HepG2 (cell line): ENCODE results near the gene DGKB. TPM values are rescaled to one million over a fixed set of nuclear protein-coding genes. Genes with fewer than 3 reads are reported as not detected.

Experiments
- ATAC-seq: fragments of 200-7000 bp; cut with Tn5 transposase; 3 replicates; pipeline ENCODE4 v1.9.1; 2020; ENCODE audit warnings: mild to moderate bottlenecking, moderate library complexity
- BruUV-seq: library from RNA; stranded (reverse); fragments of 400-500 nt; replicated peaks from 2 replicates; lab custom pipeline; 2021; lab: Mats Ljungman, UMichigan
- CTCF ChIA-PET: fragments of 300-600 bp; formaldehyde crosslinking; extraction: SDS; loops from one replicate; lab custom pipeline; 2021; ENCODE audit warnings: low total read pairs, inconsistent platforms, low intra/inter-chr PET ratio; lab: Yijun Ruan, JAX
- POLR2A ChIA-PET: fragments of 350-600 bp; sonication (Branson Sonifier 250); formaldehyde crosslinking; loops from one replicate; lab custom pipeline; 2020; ENCODE audit warnings: antibody characterized with exemption, inconsistent platforms; lab: Yijun Ruan, JAX
- DNase-seq: peaks from one replicate; pipeline ENCODE4 v3.0.0-alpha.2; 2015; ENCODE audit warnings: low spot score
- FAIRE-seq: peaks from 3 replicates; lab custom pipeline; 2011; peaks lifted over from hg19 to GRCh38; lab: Jason Lieb, UNC
- H2AFZ ChIP-seq: one replicate; pipeline ENCODE4 v1.6.1; 2011; ENCODE audit warnings: low read length, inconsistent platforms
- H3K27ac ChIP-seq: fragments of 300-600 bp; 3 replicates; pipeline ENCODE4 v1.8.0; 2011; ENCODE audit warnings: mixed run types, mild to moderate bottlenecking, mixed read lengths, low read length, inconsistent platforms; ENCODE audit not compliant: insufficient read depth; ENCODE audit errors: extremely low read length
- H3K27me3 ChIP-seq, 2 experiments: fragments of 200-600 bp in 1 of 2; 2 replicates in 1 of 2; 3 replicates in 1 of 2; pipeline versions ENCODE4 v1.6.0 to v1.8.0; 2011; ENCODE audit warnings: low read length in 2 of 2, mild to moderate bottlenecking in 2 of 2, moderate library complexity in 2 of 2, inconsistent platforms in 1 of 2; ENCODE audit not compliant: insufficient read depth in 2 of 2, control insufficient read depth in 1 of 2
- H3K36me3 ChIP-seq, 2 experiments: fragments of 200-600 bp in 1 of 2; replicated peaks in 1 of 2; 2 replicates in 1 of 2; 3 replicates in 1 of 2; pipeline versions ENCODE4 v1.5.1 to v1.8.0; 2011; ENCODE audit warnings: low read length in 2 of 2, inconsistent platforms in 1 of 2; ENCODE audit not compliant: insufficient read depth in 2 of 2, control insufficient read depth in 1 of 2
- H3K4me1 ChIP-seq: 2 replicates; pipeline ENCODE4 v1.5.1; 2012; ENCODE audit warnings: low read length, inconsistent platforms; ENCODE audit not compliant: insufficient read depth
- H3K4me2 ChIP-seq: 2 replicates; pipeline ENCODE4 v1.6.0; 2011; ENCODE audit warnings: low read depth, low read length, inconsistent platforms
- H3K4me3 ChIP-seq, 3 experiments: fragments of 200-600 bp in 1 of 3; sonication (generic), shearing (Covaris generic) in 1 of 3; replicated peaks in 1 of 3; 2 replicates each; pipeline ENCODE4 v1.5.1; 2011 to 2016; ENCODE audit warnings: low read length in 3 of 3, inconsistent platforms in 2 of 3, low read depth in 2 of 3, mild to moderate bottlenecking in 2 of 3, control low read depth in 1 of 3, mixed read lengths in 1 of 3; ENCODE audit not compliant: insufficient read depth in 1 of 3
- H3K79me2 ChIP-seq: one replicate; pipeline ENCODE4 v1.6.1; 2011; ENCODE audit warnings: low read length, inconsistent platforms; ENCODE audit not compliant: insufficient read depth
- H3K9ac ChIP-seq: 2 replicates; pipeline ENCODE4 v1.6.0; 2011; ENCODE audit warnings: mild to moderate bottlenecking, low read depth, low read length, inconsistent platforms; ENCODE audit not compliant: insufficient read depth
- H3K9me3 ChIP-seq: 2 replicates; pipeline ENCODE4 v1.5.1; 2012; ENCODE audit warnings: mild to moderate bottlenecking, low read length
- H4K20me1 ChIP-seq: 2 replicates; pipeline ENCODE4 v1.6.0; 2011; ENCODE audit warnings: inconsistent platforms, mild to moderate bottlenecking, low read length, moderate library complexity; ENCODE audit not compliant: insufficient read depth
- ATF7-NPFF ChIP-seq: sonication (generic); formaldehyde crosslinking; IDR thresholded peaks from 2 replicates; pipeline ENCODE4 v1.8.1; 2023; ENCODE audit warnings: mild to moderate bottlenecking, low read depth, missing genetic modification reagents, moderate library complexity
- EED ChIP-seq: sonication (generic); formaldehyde crosslinking; IDR thresholded peaks from 2 replicates; pipeline ENCODE4 v1.5.0; 2020; ENCODE audit warnings: mild to moderate bottlenecking, missing genetic modification reagents
- ETS1 ChIP-seq: sonication (generic); formaldehyde crosslinking; IDR thresholded peaks from 2 replicates; pipeline ENCODE4 v1.4.0; 2020; ENCODE audit warnings: missing genetic modification reagents
- GLI4 ChIP-seq: sonication (generic); formaldehyde crosslinking; IDR thresholded peaks from 2 replicates; pipeline ENCODE4 v1.5.1; 2020; ENCODE audit warnings: missing genetic modification reagents, mild to moderate bottlenecking, moderate library complexity, borderline replicate concordance
- HOXD1 ChIP-seq: sonication (generic); formaldehyde crosslinking; IDR thresholded peaks from 2 replicates; pipeline ENCODE4 v1.5.0; 2020; ENCODE audit warnings: missing genetic modification reagents
- MIER2 ChIP-seq: IDR thresholded peaks from 2 replicates; pipeline ENCODE4 v1.6.1; 2016; ENCODE audit warnings: missing biosample characterization, missing genetic modification reagents
- MXI1 ChIP-seq: IDR thresholded peaks from 3 replicates; pipeline ENCODE4 v1.6.1; 2012; ENCODE audit warnings: low read depth, low read length, inconsistent platforms, borderline replicate concordance
- NR2C2 ChIP-seq: sonication (generic); formaldehyde crosslinking; IDR thresholded peaks from 2 replicates; pipeline ENCODE4 v1.4.0; 2020; ENCODE audit warnings: missing genetic modification reagents, mild to moderate bottlenecking, moderate library complexity, borderline replicate concordance
- SALL1 ChIP-seq: sonication (generic); formaldehyde crosslinking; IDR thresholded peaks from 2 replicates; pipeline ENCODE4 v1.8.0; 2022; ENCODE audit warnings: mild to moderate bottlenecking, missing genetic modification reagents
- SOX13 ChIP-seq, 3 experiments: fragments of 450-650 bp in 1 of 3; sonication (generic) in 1 of 3; formaldehyde crosslinking in 1 of 3; IDR thresholded peaks in 2 of 3; conservative IDR thresholded peaks in 1 of 3; 2 replicates each; pipeline versions ENCODE4 v1.5.0 to v1.6.1; 2016 to 2020; ENCODE audit warnings: antibody characterized with exemption in 1 of 3, mild to moderate bottlenecking in 1 of 3, missing compliant biosample characterization in 1 of 3, missing genetic modification reagents in 1 of 3, moderate library complexity in 1 of 3
- ZNF234 ChIP-seq: sonication (generic); formaldehyde crosslinking; conservative IDR thresholded peaks from 2 replicates; pipeline ENCODE4 v1.5.1; 2020; ENCODE audit warnings: mild to moderate bottlenecking, missing genetic modification reagents
- ZNF354B ChIP-seq: sonication (generic); formaldehyde crosslinking; IDR thresholded peaks from 2 replicates; pipeline ENCODE4 v1.8.0; 2022; ENCODE audit warnings: mild to moderate bottlenecking, missing genetic modification reagents
- ZNF768 ChIP-seq: sonication (generic); formaldehyde crosslinking; IDR thresholded peaks from 2 replicates; pipeline ENCODE4 v1.4.0; 2020; ENCODE audit warnings: missing genetic modification reagents
- ZNF792 ChIP-seq: IDR thresholded peaks from 2 replicates; pipeline ENCODE4 v1.6.1; 2016
- WGBS: methylation state at CpG from one replicate; pipeline ENCODE4 v1.1.6; 2017; ENCODE audit warnings: low lambda C conversion rate; 5-methylcytosine and 5-hydroxymethylcytosine counted together
- in situ Hi-C: cut with HindIII; loops from 2 replicates; pipeline ENCODE4 v1.10.0; 2017; ENCODE audit warnings: low pct_unique_long_range_greater_than_20kb; ENCODE audit not compliant: extremely low pct_ligation_motif_present
- intact Hi-C: fragments of 100-400 bp; cut with micrococcal nuclease; formaldehyde crosslinking; loops from one replicate; pipeline ENCODE4 v1.10.0; 2022; ENCODE audit not compliant: unreplicated experiment
- polyA plus RNA-seq, 8 experiments: library from polyadenylated mRNA; depleted of rRNA in 3 of 8; stranded (reverse) in 7 of 8; unstranded in 1 of 8; fragments of >200 nt; fragmentation: Illumina TruSeq in 4 of 8; extraction: Trizol in 4 of 8; gene quantifications; 2 replicates each; pipeline versions ENCODE4 v1.2.1 to v1.2.3, GENCODE V29; 2011 to 2016; ENCODE audit warnings: low read depth in 4 of 8, missing spikeins in 1 of 8, mixed read lengths in 1 of 8; ENCODE audit not compliant: insufficient read depth in 1 of 8
- total RNA-seq, 5 experiments: library from RNA; depleted of rRNA; stranded (reverse); fragments of >200 nt; fragmentation: Illumina TruSeq; extraction: Trizol; gene quantifications; 2 replicates each; pipeline ENCODE4 v1.2.3, GENCODE V29; 2016; ENCODE audit warnings: low read depth in 1 of 5

DGKB gene
- total and polyA plus RNA-seq, 2 of the 13 experiments (the other 11 are each of a cell fraction or from before 2014, with no cell fraction given): not detected

DNA sequence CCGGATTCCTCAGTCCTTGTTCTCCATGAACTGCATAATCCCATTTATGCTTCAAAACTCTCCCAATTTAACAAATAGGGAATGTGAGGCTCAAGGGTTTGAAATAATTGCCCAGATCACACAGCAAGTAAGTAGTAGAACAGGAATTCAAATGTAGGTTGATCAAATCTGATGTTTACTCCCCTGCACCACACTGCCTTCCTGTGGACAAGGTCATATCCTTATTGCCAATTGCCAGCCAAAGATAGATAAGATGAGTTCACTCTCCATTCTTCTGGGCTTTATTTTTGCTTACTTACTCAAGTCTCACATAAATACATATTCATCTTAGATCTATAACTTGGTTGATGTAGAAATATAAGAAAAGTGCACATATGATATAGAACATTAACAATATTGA, 477.9 kb downstream of the DGKB start:
- in situ Hi-C loops (no loop called here), intact Hi-C loops (no loop called here)
- FAIRE-seq: no peak
- no peaks in the 10 kb centered on the region for H3K27me3 ChIP-seq
- H3K9ac ChIP-seq: no peak overlapping the region
- H4K20me1 ChIP-seq: no peaks in the 10 kb centered on the region
- ChIA-PET CTCF (no interaction called here), POLR2A (no interaction called here)
- no peak overlapping the region for H3K4me2 ChIP-seq
- no TSS peak for BruUV-seq
- H3K4me1 ChIP-seq: no peaks in the 10 kb centered on the region
- 86% methylated on average over 1 of the region's 1 CpG for WGBS
- H3K27ac ChIP-seq: no peak overlapping the region
- no peak for ATAC-seq
- H3K79me2 ChIP-seq: no peaks in the 10 kb centered on the region
- no peak overlapping the region for H3K4me3 ChIP-seq
- TF ChIP-seq HOXD1 (CRISPR knock-in tag) (no peak), MIER2 (CRISPR knock-in tag) (no peak), ETS1 (CRISPR knock-in tag) (no peak), SALL1 (no peak), ATF7-NPFF (no peak), EED (CRISPR knock-in tag) (no peak), ZNF234 (CRISPR knock-in tag) (no peak), MXI1 (no peak), NR2C2 (CRISPR knock-in tag) (no peak), SOX13 (IDR thresholded peaks at IDR 0.05) (no peak), SOX13 (CRISPR knock-in tag; conservative IDR thresholded peaks at IDR 0.05 in 1 of 2, IDR thresholded peaks at IDR 0.05 in 1 of 2) (no peak), ZNF768 (CRISPR knock-in tag) (no peak), ZNF792 (CRISPR knock-in tag) (no peak), ZNF354B (CRISPR knock-in tag) (no peak), GLI4 (no peak)
- no peak overlapping the region for H2AFZ ChIP-seq
- DNase-seq: no peak
- no peaks in the 10 kb centered on the region for H3K36me3 ChIP-seq
- peaks cover 81% of the 10 kb centered on the region for H3K9me3 ChIP-seq
